Smooth muscle cell of the pulmonary artery (primary cell): Measurements from ENCODE around the gene CYRIA. TPM values are rescaled to one million over a fixed set of nuclear protein-coding genes. Genes with fewer than 3 reads are reported as not detected.

Source experiments
- total RNA-seq: library from RNA; depleted of rRNA; stranded (reverse); fragments of >200 nt; gene quantifications from 2 replicates; pipeline ENCODE4 v1.2.3, GENCODE V29; 2014

CYRIA gene
- total RNA-seq = 1.4 and 5.5 TPM in 2 replicates

DNA sequence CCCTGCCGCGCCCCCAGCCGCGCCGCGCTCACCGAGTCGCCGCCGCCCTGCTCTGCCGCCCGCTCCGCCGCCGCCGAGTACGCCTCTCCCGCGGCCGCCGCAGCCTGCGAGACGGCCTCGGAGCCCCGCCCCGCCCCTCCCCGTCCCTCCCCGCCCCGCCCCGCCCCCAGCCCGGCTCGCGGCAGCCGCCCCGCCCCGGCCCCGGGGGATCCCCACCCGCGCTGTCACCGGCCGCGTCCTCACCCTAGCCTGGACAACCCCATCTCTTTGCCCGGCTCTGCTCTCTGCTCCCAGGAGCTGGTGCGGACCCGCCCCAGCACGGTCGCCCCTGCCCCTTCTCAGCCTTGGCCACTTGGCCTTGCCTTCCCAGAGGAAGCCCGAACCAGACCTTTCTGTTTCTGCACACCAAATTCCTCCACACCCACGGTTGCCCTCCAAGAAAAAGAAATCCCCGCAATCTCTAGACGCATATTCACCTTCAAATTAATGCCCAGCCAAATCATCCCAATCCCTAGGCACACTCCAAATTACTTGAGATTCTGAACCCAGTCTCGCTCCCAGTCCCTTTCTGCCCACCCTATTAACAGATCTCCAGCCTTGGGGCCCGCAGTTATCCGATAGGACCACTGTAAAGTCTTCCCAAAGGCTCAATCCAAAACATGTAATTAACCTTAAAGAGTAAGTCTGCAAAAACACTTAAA is at the start of gene CYRIA:
CYRIA (minus strand) TSS at position 87 of the 701 bp plus-strand sequence. CDS start 77,715 bp downstream, outside the sequence.

